ENCODE data around the gene RAB7B.

DNA sequence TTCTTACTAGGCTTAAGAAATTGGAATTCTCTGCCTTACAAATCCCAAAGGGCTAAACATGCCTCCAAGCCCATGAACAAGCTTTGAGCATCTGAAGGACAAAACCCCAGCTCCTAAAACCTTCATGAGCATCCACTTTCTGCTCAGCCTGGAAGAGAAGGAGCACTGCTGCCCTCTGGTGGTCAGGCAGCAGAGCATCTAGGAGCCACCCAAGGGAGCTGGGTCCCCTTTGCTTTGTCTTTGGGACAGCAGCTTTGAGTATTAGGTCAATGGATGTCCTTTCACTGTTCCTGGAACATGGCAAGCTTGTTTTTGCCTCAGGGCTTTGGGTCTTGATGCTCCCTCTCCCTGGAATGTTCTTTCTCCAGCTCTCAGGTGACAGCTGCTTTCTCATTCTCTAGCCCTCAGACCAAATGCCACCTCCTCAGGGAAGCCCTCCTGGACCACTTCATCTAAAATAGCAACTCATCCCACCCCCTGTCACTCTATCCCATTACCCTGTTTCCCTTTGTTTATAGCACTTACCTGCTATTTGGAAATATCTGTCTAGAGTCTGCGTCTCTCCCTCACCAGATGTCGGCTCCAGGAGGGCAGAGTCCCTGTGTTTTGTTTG is 25.7 kb downstream of the RAB7B start:
- TF ChIP-seq, protein P1, sequence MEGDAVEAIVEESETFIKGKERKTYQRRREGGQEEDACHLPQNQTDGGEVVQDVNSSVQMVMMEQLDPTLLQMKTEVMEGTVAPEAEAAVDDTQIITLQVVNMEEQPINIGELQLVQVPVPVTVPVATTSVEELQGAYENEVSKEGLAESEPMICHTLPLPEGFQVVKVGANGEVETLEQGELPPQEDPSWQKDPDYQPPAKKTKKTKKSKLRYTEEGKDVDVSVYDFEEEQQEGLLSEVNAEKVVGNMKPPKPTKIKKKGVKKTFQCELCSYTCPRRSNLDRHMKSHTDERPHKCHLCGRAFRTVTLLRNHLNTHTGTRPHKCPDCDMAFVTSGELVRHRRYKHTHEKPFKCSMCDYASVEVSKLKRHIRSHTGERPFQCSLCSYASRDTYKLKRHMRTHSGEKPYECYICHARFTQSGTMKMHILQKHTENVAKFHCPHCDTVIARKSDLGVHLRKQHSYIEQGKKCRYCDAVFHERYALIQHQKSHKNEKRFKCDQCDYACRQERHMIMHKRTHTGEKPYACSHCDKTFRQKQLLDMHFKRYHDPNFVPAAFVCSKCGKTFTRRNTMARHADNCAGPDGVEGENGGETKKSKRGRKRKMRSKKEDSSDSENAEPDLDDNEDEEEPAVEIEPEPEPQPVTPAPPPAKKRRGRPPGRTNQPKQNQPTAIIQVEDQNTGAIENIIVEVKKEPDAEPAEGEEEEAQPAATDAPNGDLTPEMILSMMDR (IDR thresholded peaks at IDR 0.05) = peak; percentile 92 to 96 (median 94)
- TF ChIP-seq POLR2AphosphoS5 (IDR thresholded peaks at IDR 0.05) = peak; percentile 52
